ENCODE results near the gene STK10.
A peak's percentile ranks its signal among the peaks of the same experiment; 100 is the strongest.

Gene STK10

DNA sequence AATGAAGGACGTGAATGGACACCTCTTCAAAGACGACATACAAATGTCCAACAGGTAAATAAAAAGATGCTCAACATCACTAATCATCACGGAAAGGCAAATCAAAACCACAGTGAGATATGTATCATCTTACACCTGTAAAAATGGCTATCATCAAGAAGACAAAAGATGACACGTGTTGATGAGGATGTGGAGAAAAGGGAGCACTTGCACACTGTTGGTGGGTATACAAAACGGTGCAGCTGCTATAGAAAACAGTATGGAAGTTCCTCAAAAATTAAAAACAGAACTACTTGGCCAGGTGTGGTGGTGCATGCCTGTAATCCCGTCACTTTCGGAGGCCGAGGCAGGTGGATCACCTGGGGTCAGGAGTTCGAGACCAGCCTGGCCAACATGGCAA lies 47.9 kb downstream of the STK10 start:
- ChIA-PET CTCF (interaction anchor here (1.1 kb wide), 1 partner anchor 22 kb away, joined by 3 read pairs; no protein-coding TSS in a partner anchor), POLR2A (no interaction called here)
- no peak for DNase-seq (ENCODE audit: low read depth, low spot score)
- TF ChIP-seq, protein P1, sequence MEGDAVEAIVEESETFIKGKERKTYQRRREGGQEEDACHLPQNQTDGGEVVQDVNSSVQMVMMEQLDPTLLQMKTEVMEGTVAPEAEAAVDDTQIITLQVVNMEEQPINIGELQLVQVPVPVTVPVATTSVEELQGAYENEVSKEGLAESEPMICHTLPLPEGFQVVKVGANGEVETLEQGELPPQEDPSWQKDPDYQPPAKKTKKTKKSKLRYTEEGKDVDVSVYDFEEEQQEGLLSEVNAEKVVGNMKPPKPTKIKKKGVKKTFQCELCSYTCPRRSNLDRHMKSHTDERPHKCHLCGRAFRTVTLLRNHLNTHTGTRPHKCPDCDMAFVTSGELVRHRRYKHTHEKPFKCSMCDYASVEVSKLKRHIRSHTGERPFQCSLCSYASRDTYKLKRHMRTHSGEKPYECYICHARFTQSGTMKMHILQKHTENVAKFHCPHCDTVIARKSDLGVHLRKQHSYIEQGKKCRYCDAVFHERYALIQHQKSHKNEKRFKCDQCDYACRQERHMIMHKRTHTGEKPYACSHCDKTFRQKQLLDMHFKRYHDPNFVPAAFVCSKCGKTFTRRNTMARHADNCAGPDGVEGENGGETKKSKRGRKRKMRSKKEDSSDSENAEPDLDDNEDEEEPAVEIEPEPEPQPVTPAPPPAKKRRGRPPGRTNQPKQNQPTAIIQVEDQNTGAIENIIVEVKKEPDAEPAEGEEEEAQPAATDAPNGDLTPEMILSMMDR (IDR thresholded peaks at IDR 0.05; ENCODE audit: insufficient read depth, low read length, missing control alignments): no peak
- no peak overlapping the region for H3K4me3 ChIP-seq (ENCODE audit: low read depth, low read length)

DNA sequence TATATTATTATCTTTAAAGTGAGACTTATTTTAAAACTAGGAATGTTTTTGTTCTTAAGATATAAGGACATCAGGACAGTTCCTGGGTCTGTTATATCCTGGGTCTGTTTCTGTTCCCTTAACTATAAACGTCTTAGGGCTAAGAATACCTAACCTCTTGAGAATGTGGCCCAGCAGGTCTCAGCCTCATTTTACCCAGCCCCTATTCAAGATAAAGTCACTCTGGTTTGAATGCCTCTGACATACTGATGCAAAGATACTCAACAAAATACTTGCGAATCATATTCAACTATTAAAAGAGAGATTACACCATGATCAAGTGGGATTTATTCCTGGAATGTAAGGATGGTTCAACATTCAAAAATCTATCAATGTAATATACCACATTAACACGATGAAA lies 51.0 kb downstream of the STK10 start:
- CTCF ChIA-PET: no interaction called here
- no peak overlapping the region for H3K4me3 ChIP-seq (ENCODE audit: low read depth, low read length)
- TF ChIP-seq, protein P1 (IDR thresholded peaks at IDR 0.05; ENCODE audit: insufficient read depth, low read length, missing control alignments): no peak
- POLR2A ChIA-PET: no interaction called here
- no peak for DNase-seq (ENCODE audit: low read depth, low spot score)

- POLR2A ChIA-PET: interaction anchor here (0.6 kb wide), 1 partner anchor 28 kb away, joined by 3 read pairs; no protein-coding TSS in a partner anchor
- DNase-seq (ENCODE audit: low read depth, low spot score): peak; percentile 97
- CTCF ChIA-PET: interaction anchor here (1.7 to 2.6 kb wide), 3 partner anchors 10 to 55 kb away, joined by 5 to 8 read pairs (median 8); partner anchors contain the start of gene STK10
- H3K4me3 ChIP-seq (ENCODE audit: low read depth, low read length): no peak overlapping the region
- TF ChIP-seq, protein P1 (IDR thresholded peaks at IDR 0.05; ENCODE audit: insufficient read depth, low read length, missing control alignments): no peak
Observed at GRCh38 chr5:172133359-172134029, 54.5 kb downstream of the STK10 start.

DNA sequence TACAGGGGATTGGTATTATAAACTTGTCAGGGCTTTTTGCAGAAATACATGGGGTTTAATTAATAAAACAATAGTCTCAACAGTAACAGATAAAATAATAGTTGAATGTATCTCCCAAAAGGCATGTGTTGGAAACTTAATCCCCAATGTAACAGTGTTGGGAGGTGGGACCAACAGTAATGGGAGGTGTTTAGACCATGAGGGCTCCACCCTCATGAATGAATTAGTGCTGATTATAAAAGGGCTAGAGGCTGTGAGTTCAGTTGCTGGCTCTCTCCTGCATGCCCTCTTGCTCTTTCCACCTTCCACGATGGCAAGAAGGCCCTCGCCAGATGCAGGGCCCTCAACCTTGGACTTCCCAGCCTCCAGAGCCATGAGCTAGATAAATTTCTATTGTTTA lies 56.3 kb downstream of the STK10 start:
- no peak for DNase-seq (ENCODE audit: low read depth, low spot score)
- CTCF ChIA-PET: interaction anchor here (0.7 to 2.6 kb wide), 5 partner anchors 8 to 73 kb away, joined by 3 to 8 read pairs (median 5); partner anchors contain the start of gene STK10
- TF ChIP-seq, protein P1 (IDR thresholded peaks at IDR 0.05; ENCODE audit: insufficient read depth, low read length, missing control alignments): no peak

DNA sequence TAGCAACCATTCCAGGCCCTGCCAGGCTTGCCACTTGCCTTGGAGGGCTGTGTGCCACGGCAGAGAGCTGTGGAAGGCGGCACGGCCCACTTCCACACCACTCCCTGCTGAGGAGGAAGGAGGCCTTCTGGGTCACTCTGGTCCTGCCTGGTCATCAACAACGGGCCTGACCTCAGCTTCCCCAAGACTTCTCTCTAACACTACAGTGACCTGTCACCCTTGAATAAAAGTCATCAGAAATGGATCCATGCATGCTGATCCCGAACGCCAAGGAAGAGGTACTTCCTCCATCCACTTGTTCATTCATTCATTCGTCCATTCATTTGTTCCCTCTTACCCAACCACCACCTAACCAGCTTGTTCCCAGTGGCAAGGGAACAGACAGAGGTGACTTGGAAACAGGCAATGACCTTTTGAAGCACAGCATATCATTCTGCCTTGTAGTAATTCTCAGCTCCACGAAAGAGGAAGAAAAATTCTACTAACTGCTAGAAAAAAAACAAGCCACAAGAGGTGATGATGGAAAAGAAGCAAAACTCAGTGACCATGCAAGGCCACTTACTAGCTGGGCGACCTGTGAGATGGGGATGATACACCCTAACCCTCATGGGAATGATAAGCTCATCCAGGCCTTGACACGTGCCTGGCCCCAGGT lies 58.6 kb downstream of the STK10 start:
- ChIA-PET CTCF (interaction anchor here (0.7 to 2.2 kb wide), 3 partner anchors 17 to 170 kb away, joined by 3 to 5 read pairs (median 3); no protein-coding TSS in a partner anchor), POLR2A (no interaction called here)
- DNase-seq (ENCODE audit: low read depth, low spot score): no peak
- TF ChIP-seq, protein P1 (IDR thresholded peaks at IDR 0.05; ENCODE audit: insufficient read depth, low read length, missing control alignments): no peak
- H3K4me3 ChIP-seq (ENCODE audit: low read depth, low read length): no peak overlapping the region

More for the DNA sequence above, 56.3 kb downstream of the STK10 start:
- H3K4me3 ChIP-seq (ENCODE audit: low read depth, low read length): no peak overlapping the region
- POLR2A ChIA-PET: no interaction called here

DNA sequence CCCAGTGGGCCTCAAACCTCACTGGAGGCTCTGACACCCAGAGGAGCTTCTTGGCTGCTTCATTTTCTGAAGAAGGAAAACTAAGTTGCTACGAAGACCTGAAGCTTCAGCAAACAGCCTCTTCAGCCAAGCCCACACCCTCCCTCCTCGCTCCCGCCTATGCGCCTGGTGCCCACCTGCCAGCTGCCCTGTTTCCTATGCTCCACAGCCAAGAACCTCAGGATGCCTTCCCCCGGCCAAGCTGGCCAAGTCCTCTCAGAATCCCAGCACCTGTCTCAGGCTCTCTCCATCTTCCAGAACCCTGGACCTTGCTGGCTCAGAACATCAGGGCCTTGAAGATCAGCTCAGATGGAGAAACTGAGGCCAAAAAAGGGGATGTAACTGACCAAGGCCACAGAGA lies 60.4 kb downstream of the STK10 start:
- ChIA-PET CTCF (interaction anchor here (0.8 to 1.0 kb wide), 2 partner anchors 20 to 35 kb away, joined by 3 read pairs; no protein-coding TSS in a partner anchor), POLR2A (no interaction called here)
- no peak for DNase-seq (ENCODE audit: low read depth, low spot score)
- no peak overlapping the region for H3K4me3 ChIP-seq (ENCODE audit: low read depth, low read length)
- TF ChIP-seq, protein P1 (IDR thresholded peaks at IDR 0.05; ENCODE audit: insufficient read depth, low read length, missing control alignments): no peak

Measured in AG04449 (cell line).